A549 (cell line): ENCODE measurements around the gene DNAH17. TPM values are rescaled to one million over a fixed set of nuclear protein-coding genes. Genes with fewer than 3 reads are reported as not detected.

Experiments used
- ATAC-seq, 2 experiments: fragments of 200-7000 bp in 1 of 2; fragments of >200 bp in 1 of 2; cut with Nextera tagmentation in 1 of 2; cut with Tn5 transposase in 1 of 2; 3 replicates each; pipeline versions ENCODE4 v1.8.0 to v1.9.1; 2018 to 2020; ENCODE audit warnings: mild to moderate bottlenecking in 1 of 2, moderate library complexity in 1 of 2
- CTCF ChIA-PET: fragments of 300-600 bp; sonication (Branson Sonifier 250); formaldehyde crosslinking; extraction: SDS; loops from one replicate; lab custom pipeline; 2021; ENCODE audit warnings: antibody characterized with exemption, inconsistent platforms; lab: Yijun Ruan, JAX
- POLR2A ChIA-PET: fragments of 350-600 bp; formaldehyde crosslinking; extraction: SDS; loops from one replicate; lab custom pipeline; 2021; ENCODE audit warnings: antibody characterized with exemption, inconsistent platforms; lab: Yijun Ruan, JAX
- DNase-seq, 2 experiments: peaks; one replicate each; pipeline versions ENCODE4 v3.0.0 to v3.0.0-alpha.2; 2011 to 2016; ENCODE audit warnings: low read depth in 1 of 2, low spot score in 1 of 2
- FAIRE-seq: peaks from 2 replicates; lab custom pipeline; 2011; peaks lifted over from hg19 to GRCh38; lab: Jason Lieb, UNC
- H3K27ac ChIP-seq, 2 experiments: fragments of >200 bp; sonication (Bioruptor Twin); formaldehyde crosslinking; 3 replicates each; pipeline ENCODE4 v1.5.1; 2016 to 2017
- H3K4me1 ChIP-seq: fragments of >200 bp; sonication (Bioruptor Twin); formaldehyde crosslinking; 3 replicates; pipeline ENCODE4 v1.6.1; 2016
- H3K4me2 ChIP-seq: fragments of >200 bp; sonication (Bioruptor Twin); formaldehyde crosslinking; 3 replicates; pipeline ENCODE4 v1.6.1; 2016
- H3K4me3 ChIP-seq: fragments of >200 bp; sonication (Bioruptor Twin); formaldehyde crosslinking; 3 replicates; pipeline ENCODE4 v1.5.1; 2016
- H3K9me3 ChIP-seq: fragments of >200 bp; sonication (Bioruptor Twin); formaldehyde crosslinking; 3 replicates; pipeline ENCODE4 v1.6.1; 2016
- BHLHE40 ChIP-seq: IDR thresholded peaks from 2 replicates; pipeline ENCODE4 v1.6.1; 2012; ENCODE audit warnings: low read depth, low read length, inconsistent platforms
- CEBPB ChIP-seq, 2 experiments: fragments of >200 bp in 1 of 2; sonication (Bioruptor Twin) in 1 of 2; formaldehyde crosslinking in 1 of 2; IDR thresholded peaks; 2 replicates each; pipeline ENCODE4 v1.6.1; 2012 to 2016
- CHD4 ChIP-seq: fragments of 200-600 bp; sonication (generic); IDR thresholded peaks from 2 replicates; pipeline ENCODE4 v1.6.1; 2016; ENCODE audit warnings: antibody characterized with exemption, mild to moderate bottlenecking, borderline replicate concordance
- EHF ChIP-seq: fragments of 250-450 bp; sonication (Bioruptor Pico); IDR thresholded peaks from 2 replicates; pipeline ENCODE4 v1.5.0; 2020; ENCODE audit warnings: mild to moderate bottlenecking
- HDAC2 ChIP-seq: fragments of 200-600 bp; sonication (generic); IDR thresholded peaks from 2 replicates; pipeline ENCODE4 v1.6.1; 2016
- HOXA7 ChIP-seq: fragments of 250-450 bp; sonication (Bioruptor Pico); IDR thresholded peaks from 2 replicates; pipeline ENCODE4 v1.5.0; 2020; ENCODE audit warnings: mild to moderate bottlenecking, moderate library complexity
- HOXB13 ChIP-seq: fragments of 250-450 bp; sonication (Bioruptor Pico); IDR thresholded peaks from 2 replicates; pipeline ENCODE4 v1.5.0; 2020; ENCODE audit warnings: low read depth, mild to moderate bottlenecking, moderate library complexity
- HOXB5 ChIP-seq: fragments of 250-450 bp; sonication (Bioruptor Pico); IDR thresholded peaks from 2 replicates; pipeline ENCODE4 v1.5.0; 2020; ENCODE audit warnings: mild to moderate bottlenecking, moderate library complexity
- JUN ChIP-seq, 2 experiments: fragments of >200 bp; sonication (Bioruptor Twin); formaldehyde crosslinking; IDR thresholded peaks; 2 replicates in 1 of 2; 3 replicates in 1 of 2; pipeline ENCODE4 v1.6.1; 2016 to 2017
- KDM5A ChIP-seq: fragments of 200-600 bp; sonication (generic); IDR thresholded peaks from 2 replicates; pipeline ENCODE4 v1.6.1; 2016; ENCODE audit warnings: antibody characterized with exemption, mild to moderate bottlenecking
- MAFK ChIP-seq: fragments of 450-650 bp; IDR thresholded peaks from 2 replicates; pipeline ENCODE4 v1.6.1; 2014; ENCODE audit not compliant: partially characterized antibody
- MAZ ChIP-seq: fragments of 150-350 bp; IDR thresholded peaks from 2 replicates; pipeline ENCODE4 v1.6.1; 2014; ENCODE audit warnings: antibody characterized with exemption, low read depth, low read length, borderline replicate concordance
- MYC ChIP-seq: IDR thresholded peaks from 2 replicates; pipeline ENCODE4 v1.6.1; 2012; ENCODE audit warnings: mild to moderate bottlenecking, inconsistent platforms, low read length, improper control_type of control experiment, borderline replicate concordance
- NPAS2 ChIP-seq: fragments of 250-450 bp; sonication (Bioruptor Pico); IDR thresholded peaks from 2 replicates; pipeline ENCODE4 v1.8.0; 2022; ENCODE audit warnings: mild to moderate bottlenecking, moderate library complexity, borderline replicate concordance
- PHF8 ChIP-seq: fragments of 200-600 bp; sonication (generic); IDR thresholded peaks from 2 replicates; pipeline ENCODE4 v1.6.1; 2016; ENCODE audit warnings: low read depth, mild to moderate bottlenecking, antibody characterized with exemption, moderate library complexity, borderline replicate concordance
- POLR2A ChIP-seq: IDR thresholded peaks from 2 replicates; pipeline ENCODE4 v1.6.1; 2012; ENCODE audit warnings: mild to moderate bottlenecking, low read length
- POLR2AphosphoS2 ChIP-seq: conservative IDR thresholded peaks from 2 replicates; pipeline ENCODE4 v1.6.1; 2012; ENCODE audit warnings: low read length, improper control_type of control experiment, inconsistent platforms
- RAD21 ChIP-seq, 2 experiments: fragments of >200 bp in 1 of 2; sonication (Bioruptor Twin) in 1 of 2; formaldehyde crosslinking in 1 of 2; IDR thresholded peaks in 1 of 2; conservative IDR thresholded peaks in 1 of 2; 2 replicates in 1 of 2; 3 replicates in 1 of 2; pipeline ENCODE4 v1.6.1; 2012 to 2018; ENCODE audit warnings: inconsistent platforms in 1 of 2
- REST ChIP-seq: fragments of 200-600 bp; sonication (generic); IDR thresholded peaks from 2 replicates; pipeline ENCODE4 v1.6.1; 2016; ENCODE audit warnings: antibody characterized with exemption, mild to moderate bottlenecking, moderate library complexity
- RNF2 ChIP-seq: fragments of 200-600 bp; sonication (generic); IDR thresholded peaks from 2 replicates; pipeline ENCODE4 v1.6.1; 2016; ENCODE audit warnings: low read depth, mild to moderate bottlenecking, antibody characterized with exemption, moderate library complexity, borderline replicate concordance
- SMC3 ChIP-seq: fragments of >200 bp; sonication (Bioruptor Twin); formaldehyde crosslinking; IDR thresholded peaks from 3 replicates; pipeline ENCODE4 v1.6.1; 2018; ENCODE audit warnings: inconsistent platforms
- TFCP2L1 ChIP-seq: fragments of 250-450 bp; sonication (Bioruptor Pico); IDR thresholded peaks from 2 replicates; pipeline ENCODE4 v1.5.0; 2021; ENCODE audit warnings: mild to moderate bottlenecking
- TP53 ChIP-seq: fragments of 250-450 bp; sonication (Bioruptor Pico); IDR thresholded peaks from 2 replicates; pipeline ENCODE4 v1.5.0; 2021; ENCODE audit warnings: mild to moderate bottlenecking, moderate library complexity
- ZFP36 ChIP-seq: fragments of 450-650 bp; IDR thresholded peaks from 2 replicates; pipeline ENCODE4 v1.6.1; 2014; ENCODE audit warnings: borderline replicate concordance; ENCODE audit not compliant: partially characterized antibody
- WGBS: methylation state at CpG from one replicate; pipeline ENCODE4 v1.1.6; 2017; ENCODE audit errors: missing lambda C conversion rate; 5-methylcytosine and 5-hydroxymethylcytosine counted together
- polyA plus RNA-seq, 4 experiments: library from polyadenylated mRNA; depleted of rRNA in 3 of 4; stranded (reverse); fragments of >200 nt; fragmentation: RNase III in 1 of 4; extraction: RNeasy Plus Mini Kit Qiagen cat#74134 plus additional on column Dnase treatment in 1 of 4; gene quantifications; 2 replicates in 3 of 4; 3 replicates in 1 of 4; pipeline ENCODE4 v1.2.3, GENCODE V29; 2011 to 2017
- TF ChIP-seq, protein P1 (sequence below): IDR thresholded peaks from 2 replicates; pipeline ENCODE4 v1.6.1; 2012; ENCODE audit warnings: low read depth, borderline replicate concordance
- TF ChIP-seq, protein P2 (sequence below): IDR thresholded peaks from 2 replicates; pipeline ENCODE4 v1.6.1; 2012

The DNAH17 gene
- polyA plus RNA-seq, 2 of the 4 experiments (the other 2 are of a cell fraction), result 0.21 to 0.26 TPM

GRCh38 chr17:78488867-78489634 lies 88.1 kb downstream of the DNAH17 start:
- CTCF ChIA-PET, result interaction anchor here (0.7 to 8.2 kb wide), 11 partner anchors 8 to 257 kb away, joined by 3 to 71 read pairs (median 4); no protein-coding TSS in a partner anchor
- WGBS, result 86% methylated on average over 13 of the region's 13 CpGs

DNA sequence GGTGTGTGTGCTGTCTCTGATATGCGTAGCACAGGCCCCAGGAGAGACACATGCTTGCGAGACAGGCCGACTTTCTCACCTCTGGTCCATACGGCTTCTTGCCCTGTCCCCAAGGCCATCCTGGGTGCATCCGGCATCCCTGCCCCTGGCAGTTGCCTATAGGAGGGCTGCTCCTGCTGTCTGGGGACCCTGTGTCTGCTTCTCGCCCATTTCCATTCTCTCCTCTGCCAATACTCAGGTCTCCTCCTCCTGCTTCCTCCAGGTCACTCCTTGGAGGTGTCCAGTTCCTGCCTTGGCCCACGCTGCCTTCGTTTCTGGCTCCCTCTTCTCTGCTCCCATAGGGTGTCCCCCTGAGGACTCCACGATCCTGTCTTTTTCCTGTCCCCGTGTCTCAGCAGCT lies 89.0 kb downstream of the DNAH17 start:
- DNase-seq, result no peak
- TF ChIP-seq ZFP36 (no peak), MAFK (no peak), SMC3 (no peak), EHF (no peak), TP53 (CRISPR knock-in tag) (no peak), PHF8 (no peak), CEBPB (IDR thresholded peaks at IDR 0.05) (no peak), POLR2A (no peak), HOXA7 (CRISPR knock-in tag) (no peak), RNF2 (no peak), REST (no peak)
- TF ChIP-seq, protein P1, sequence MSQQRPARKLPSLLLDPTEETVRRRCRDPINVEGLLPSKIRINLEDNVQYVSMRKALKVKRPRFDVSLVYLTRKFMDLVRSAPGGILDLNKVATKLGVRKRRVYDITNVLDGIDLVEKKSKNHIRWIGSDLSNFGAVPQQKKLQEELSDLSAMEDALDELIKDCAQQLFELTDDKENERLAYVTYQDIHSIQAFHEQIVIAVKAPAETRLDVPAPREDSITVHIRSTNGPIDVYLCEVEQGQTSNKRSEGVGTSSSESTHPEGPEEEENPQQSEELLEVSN, result no peak
- no peak for ATAC-seq
- POLR2A ChIA-PET, result interaction anchor here (0.5 kb wide), 1 partner anchor 65 kb away, joined by 3 read pairs; no protein-coding TSS in a partner anchor
- no peaks in the 10 kb centered on the region for H3K9me3 ChIP-seq
- CTCF ChIA-PET, result interaction anchor here (1.3 to 8.2 kb wide), 5 partner anchors 9 to 258 kb away, joined by 3 to 71 read pairs (median 9); no protein-coding TSS in a partner anchor
- no peak overlapping the region for H3K4me3 ChIP-seq
- H3K27ac ChIP-seq, result no peak overlapping the region
- H3K4me1 ChIP-seq, result peaks cover 15% of the 10 kb centered on the region
- 82% methylated on average over 10 of the region's 10 CpGs for WGBS
- H3K4me2 ChIP-seq, result no peak overlapping the region
- FAIRE-seq, result no peak

More at GRCh38 chr17:78488867-78489634, 88.1 kb downstream of the DNAH17 start:
- no peak for FAIRE-seq
- no peak overlapping the region for H3K4me3 ChIP-seq
- POLR2A ChIA-PET, result interaction anchor here (0.5 kb wide), 1 partner anchor 66 kb away, joined by 3 read pairs; no protein-coding TSS in a partner anchor
- TF ChIP-seq MYC, result no peak
- TF ChIP-seq, protein P2, sequence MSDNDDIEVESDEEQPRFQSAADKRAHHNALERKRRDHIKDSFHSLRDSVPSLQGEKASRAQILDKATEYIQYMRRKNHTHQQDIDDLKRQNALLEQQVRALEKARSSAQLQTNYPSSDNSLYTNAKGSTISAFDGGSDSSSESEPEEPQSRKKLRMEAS, result no peak
- TF ChIP-seq KDM5A, result no peak
- TF ChIP-seq CHD4, result no peak
- no peak for TF ChIP-seq TP53 (CRISPR knock-in tag)
- no peak for TF ChIP-seq HOXB13 (CRISPR knock-in tag)
- TF ChIP-seq POLR2AphosphoS2, result no peak
- TF ChIP-seq HDAC2, result no peak
- no peak for TF ChIP-seq NPAS2
- TF ChIP-seq JUN (IDR thresholded peaks at IDR 0.05), result no peak
- TF ChIP-seq MAZ, result no peak
- TF ChIP-seq MAFK, result no peak
- no peak for TF ChIP-seq RAD21 (conservative IDR thresholded peaks at IDR 0.05 in 1 of 2, IDR thresholded peaks at IDR 0.05 in 1 of 2)
- no peak for TF ChIP-seq HOXB5 (CRISPR knock-in tag)
- TF ChIP-seq BHLHE40, result no peak
- no peak for TF ChIP-seq TFCP2L1 (CRISPR knock-in tag)
- TF ChIP-seq, all 56 proteins: peak for 0
- DNase-seq (peak in 1 of 2 experiments; percentile 29), ATAC-seq (no peak)
- Histone ChIP-seq H3K9me3 (no peaks in the 10 kb centered on the region), H3K27ac (no peak overlapping the region), H3K4me2 (no peak overlapping the region), H3K4me1 (peaks cover 11% of the 10 kb centered on the region)
